IPS DF 6.9 (cell line): Measurements from ENCODE around the gene ATP8A2.

Experiments used
- DNase-seq: peaks from one replicate; pipeline ENCODE4 v3.0.0-alpha.2; 2013; ENCODE audit warnings: low read depth, low spot score
- H3K27ac ChIP-seq: one replicate; pipeline ENCODE4 v1.5.1; 2013; ENCODE audit warnings: low read length, control low read depth
- H3K27me3 ChIP-seq: 2 replicates; pipeline ENCODE4 v1.6.1; 2013; ENCODE audit warnings: mild to moderate bottlenecking, low read length; ENCODE audit not compliant: control insufficient read depth, insufficient read depth
- H3K36me3 ChIP-seq: 2 replicates; pipeline ENCODE4 v1.6.1; 2013; ENCODE audit warnings: low read length; ENCODE audit not compliant: control insufficient read depth, insufficient read depth
- H3K4me1 ChIP-seq: 2 replicates; pipeline ENCODE4 v1.6.1; 2013; ENCODE audit warnings: low read length; ENCODE audit not compliant: control insufficient read depth, insufficient read depth
- H3K4me3 ChIP-seq: 2 replicates; pipeline ENCODE4 v1.5.1; 2013; ENCODE audit warnings: mild to moderate bottlenecking, low read length
- H3K9me3 ChIP-seq: 2 replicates; pipeline ENCODE4 v1.6.1; 2013; ENCODE audit warnings: low read length, inconsistent platforms; ENCODE audit not compliant: control insufficient read depth, insufficient read depth
- WGBS: extraction: QIAGEN DNeasy Blood & Tissue Kit; methylation state at CpG from one replicate; pipeline ENCODE4 v1.1.7; 2013; ENCODE audit warnings: mixed read lengths, missing lambda C conversion rate; ENCODE audit not compliant: insufficient read length, insufficient coverage; 5-methylcytosine and 5-hydroxymethylcytosine counted together

The ATP8A2 gene

DNA sequence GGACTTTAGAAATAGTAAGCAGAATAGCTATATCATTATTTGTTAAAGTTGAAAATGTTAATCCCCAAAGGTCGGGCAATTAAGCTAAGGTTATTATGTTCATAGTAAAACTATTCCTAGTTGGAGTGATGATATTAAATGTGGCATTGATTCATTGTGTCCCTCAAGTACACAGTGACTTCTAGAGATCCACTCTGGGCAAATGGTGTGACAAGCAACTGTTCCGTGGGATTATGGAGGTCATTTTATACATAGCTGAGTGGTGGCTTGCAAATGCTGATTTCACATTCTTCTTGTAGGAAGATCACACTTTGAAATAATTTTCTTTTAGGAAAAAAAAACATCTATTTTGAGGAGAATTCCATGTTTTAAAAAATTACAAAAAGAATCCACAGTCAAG, 317.8 kb downstream of the ATP8A2 start:
- no peak overlapping the region for H3K4me3 ChIP-seq

DNA sequence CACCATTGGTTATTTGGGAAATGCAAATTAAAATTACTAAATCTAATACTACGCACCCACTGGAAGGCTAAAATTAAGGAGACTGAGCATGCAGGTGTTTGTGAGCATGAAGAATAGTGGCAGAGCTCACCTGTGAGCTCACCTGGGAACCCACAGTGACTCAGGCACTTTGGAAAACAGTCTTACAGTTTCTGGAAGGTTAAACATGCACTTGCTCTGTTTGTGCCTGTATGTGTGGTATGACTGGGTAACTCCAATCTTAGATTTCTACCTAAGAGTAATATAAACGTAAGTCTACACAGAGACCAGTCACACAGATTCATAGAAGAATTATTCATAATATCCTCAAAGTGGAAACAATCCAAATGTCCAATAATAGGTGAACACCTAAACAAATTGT, 318.8 kb downstream of the ATP8A2 start:
- H3K4me3 ChIP-seq, result no peak overlapping the region
- H3K9me3 ChIP-seq, result no peaks in the 10 kb centered on the region
- DNase-seq, result no peak
- no peak overlapping the region for H3K27ac ChIP-seq
- WGBS, result no CpG with 5 or more reads among the region's 2 CpGs
- no peaks in the 10 kb centered on the region for H3K4me1 ChIP-seq
- no peaks in the 10 kb centered on the region for H3K27me3 ChIP-seq
- no peaks in the 10 kb centered on the region for H3K36me3 ChIP-seq

More for the DNA sequence above, 317.8 kb downstream of the ATP8A2 start:
- no peaks in the 10 kb centered on the region for H3K27me3 ChIP-seq
- H3K4me1 ChIP-seq, result no peaks in the 10 kb centered on the region
- H3K9me3 ChIP-seq, result no peaks in the 10 kb centered on the region
- no peak for DNase-seq
- WGBS, result no CpG with 5 or more reads among the region's 2 CpGs
- H3K36me3 ChIP-seq, result no peaks in the 10 kb centered on the region
- H3K27ac ChIP-seq, result no peak overlapping the region

DNA sequence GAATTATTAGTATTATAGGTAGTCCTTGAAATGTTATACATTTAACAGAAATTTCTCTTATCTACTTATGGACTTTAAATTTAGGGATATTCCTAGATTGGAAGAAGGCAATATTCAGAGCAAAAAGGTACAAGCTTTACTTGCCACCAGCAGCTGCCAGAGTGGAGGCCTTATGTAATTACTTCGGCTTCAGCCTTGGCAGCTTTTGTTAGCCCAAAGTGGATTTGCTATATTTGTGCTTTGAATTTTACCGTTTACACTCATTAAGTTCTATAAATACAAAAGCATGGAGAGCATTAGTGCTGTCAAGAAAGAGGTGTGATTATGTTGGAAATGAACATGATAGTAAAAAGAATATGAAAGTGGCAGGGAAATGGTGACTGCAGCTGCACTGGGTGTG, 319.9 kb downstream of the ATP8A2 start:
- DNase-seq, result no peak
- no peaks in the 10 kb centered on the region for H3K9me3 ChIP-seq
- H3K27me3 ChIP-seq, result no peaks in the 10 kb centered on the region
- no peak overlapping the region for H3K4me3 ChIP-seq
- WGBS, result no CpG with 5 or more reads among the region's 2 CpGs
- no peaks in the 10 kb centered on the region for H3K36me3 ChIP-seq
- H3K27ac ChIP-seq, result no peak overlapping the region
- no peaks in the 10 kb centered on the region for H3K4me1 ChIP-seq

DNA sequence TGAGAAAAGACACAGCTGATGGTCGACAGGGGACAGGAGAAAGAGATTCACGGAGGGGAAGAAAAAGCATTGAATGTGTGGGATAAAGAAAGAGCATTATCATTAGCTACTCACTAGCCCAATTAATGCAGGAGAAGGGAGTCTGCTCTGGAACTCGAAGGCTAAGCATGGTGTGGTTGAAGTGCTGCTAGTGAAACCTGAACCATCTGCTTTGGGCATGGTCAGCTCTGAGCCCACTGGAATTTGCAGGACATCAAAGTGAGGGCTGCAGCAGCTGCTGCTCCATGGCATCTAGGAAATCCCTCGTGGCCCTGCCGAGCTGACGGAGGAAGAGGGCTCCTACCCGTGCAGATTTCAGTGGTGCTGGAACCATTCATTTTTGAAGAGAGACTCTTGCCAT, 320.3 kb downstream of the ATP8A2 start:
- Histone ChIP-seq H3K27ac (no peak overlapping the region), H3K9me3 (no peaks in the 10 kb centered on the region), H3K4me1 (no peaks in the 10 kb centered on the region), H3K36me3 (no peaks in the 10 kb centered on the region), H3K27me3 (no peaks in the 10 kb centered on the region), H3K4me3 (no peak overlapping the region)
- DNase-seq, result no peak
- WGBS, result no CpG with 5 or more reads among the region's 7 CpGs

DNA sequence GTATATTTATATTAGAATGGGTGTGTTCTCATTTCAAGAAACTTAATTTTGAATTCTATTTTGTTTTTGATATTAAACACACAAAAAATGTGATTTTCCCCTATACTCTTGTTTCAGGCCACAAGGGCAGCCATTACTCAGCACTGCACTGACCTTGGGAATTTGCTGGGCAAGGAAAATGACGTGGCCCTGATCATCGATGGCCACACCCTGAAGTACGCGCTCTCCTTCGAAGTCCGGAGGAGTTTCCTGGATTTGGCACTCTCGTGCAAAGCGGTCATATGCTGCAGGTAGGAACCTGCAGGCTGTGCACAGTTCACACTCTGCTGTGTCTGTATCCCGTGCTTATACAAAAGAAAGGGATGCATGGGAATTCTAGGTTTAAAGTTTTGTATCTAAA, 327.3 kb downstream of the ATP8A2 start:
- Histone ChIP-seq H3K4me1 (no peaks in the 10 kb centered on the region), H3K27me3 (no peaks in the 10 kb centered on the region), H3K4me3 (no peak overlapping the region), H3K27ac (no peak overlapping the region), H3K9me3 (no peaks in the 10 kb centered on the region), H3K36me3 (no peaks in the 10 kb centered on the region)
- WGBS, result no CpG with 5 or more reads among the region's 9 CpGs
- DNase-seq, result no peak

DNA sequence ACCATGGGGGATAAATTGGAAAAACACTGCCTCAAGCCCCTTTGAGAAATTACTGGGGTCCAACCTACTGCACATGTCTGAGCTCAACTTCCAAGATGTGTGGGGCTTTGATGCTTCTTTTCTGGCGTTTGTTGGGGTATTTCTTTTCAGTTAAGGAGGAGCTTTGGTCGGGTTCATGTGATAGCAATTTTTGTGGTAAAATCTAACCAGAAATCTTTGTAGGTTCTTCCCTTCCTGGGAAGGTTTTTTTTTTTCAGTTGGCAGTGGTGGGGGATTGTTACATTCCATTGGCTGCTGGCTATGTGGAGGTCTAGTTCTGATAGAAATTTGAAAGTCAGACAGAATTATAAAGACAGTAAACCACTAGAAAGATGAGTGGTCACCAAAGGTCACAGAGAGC, 327.8 kb downstream of the ATP8A2 start:
- Histone ChIP-seq H3K27ac (no peak overlapping the region), H3K36me3 (no peaks in the 10 kb centered on the region), H3K27me3 (no peaks in the 10 kb centered on the region), H3K9me3 (no peaks in the 10 kb centered on the region), H3K4me3 (no peak overlapping the region), H3K4me1 (no peaks in the 10 kb centered on the region)
- no CpG with 5 or more reads among the region's 2 CpGs for WGBS
- no peak for DNase-seq

DNA sequence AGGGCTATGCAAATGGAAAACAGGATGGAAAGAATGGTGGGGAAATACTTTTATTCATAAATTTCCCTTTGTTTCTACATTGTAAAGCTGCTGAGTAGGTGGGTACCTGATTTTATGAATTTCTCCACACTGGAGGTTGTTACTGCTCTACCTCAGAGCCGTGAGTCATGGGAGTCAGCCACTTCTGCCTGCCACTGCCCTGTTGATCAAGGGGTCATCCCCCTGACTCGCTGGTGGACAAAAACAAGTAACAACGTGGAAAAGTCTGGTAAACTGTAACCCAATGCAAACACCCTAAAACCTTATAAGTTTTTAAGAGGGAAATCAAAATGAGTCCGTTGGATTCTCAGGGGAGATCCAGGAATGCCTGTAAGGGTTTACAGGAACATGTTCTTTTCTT, 329.5 kb downstream of the ATP8A2 start:
- WGBS, result no CpG with 5 or more reads among the region's 4 CpGs
- no peaks in the 10 kb centered on the region for H3K27me3 ChIP-seq
- H3K36me3 ChIP-seq, result no peaks in the 10 kb centered on the region
- no peak for DNase-seq
- H3K27ac ChIP-seq, result no peak overlapping the region
- no peaks in the 10 kb centered on the region for H3K9me3 ChIP-seq
- H3K4me1 ChIP-seq, result no peaks in the 10 kb centered on the region
- H3K4me3 ChIP-seq, result no peak overlapping the region

DNA sequence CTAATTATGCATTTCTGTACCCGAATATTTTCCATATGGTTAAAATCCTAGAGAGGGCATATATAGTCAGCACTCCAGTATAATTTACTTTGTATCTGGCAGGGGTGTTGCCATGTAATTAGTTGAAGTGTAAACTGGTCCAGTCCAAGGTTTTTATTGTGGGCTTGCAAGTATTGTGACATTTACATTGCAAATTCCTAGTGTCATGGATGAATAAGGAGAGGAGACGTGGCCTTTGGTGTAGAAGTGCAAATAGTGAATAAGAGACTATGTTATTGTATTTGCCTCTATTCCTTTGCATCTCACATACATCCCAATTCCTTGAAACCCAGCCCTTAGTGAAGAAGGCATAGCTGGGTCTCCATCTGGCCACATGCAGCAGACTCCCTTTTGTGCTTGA, 330.6 kb downstream of the ATP8A2 start:
- no CpG with 5 or more reads among the region's 2 CpGs for WGBS
- no peaks in the 10 kb centered on the region for H3K9me3 ChIP-seq
- H3K27me3 ChIP-seq, result no peaks in the 10 kb centered on the region
- no peak overlapping the region for H3K27ac ChIP-seq
- H3K4me1 ChIP-seq, result no peaks in the 10 kb centered on the region
- DNase-seq, result no peak
- no peak overlapping the region for H3K4me3 ChIP-seq
- H3K36me3 ChIP-seq, result no peaks in the 10 kb centered on the region

DNA sequence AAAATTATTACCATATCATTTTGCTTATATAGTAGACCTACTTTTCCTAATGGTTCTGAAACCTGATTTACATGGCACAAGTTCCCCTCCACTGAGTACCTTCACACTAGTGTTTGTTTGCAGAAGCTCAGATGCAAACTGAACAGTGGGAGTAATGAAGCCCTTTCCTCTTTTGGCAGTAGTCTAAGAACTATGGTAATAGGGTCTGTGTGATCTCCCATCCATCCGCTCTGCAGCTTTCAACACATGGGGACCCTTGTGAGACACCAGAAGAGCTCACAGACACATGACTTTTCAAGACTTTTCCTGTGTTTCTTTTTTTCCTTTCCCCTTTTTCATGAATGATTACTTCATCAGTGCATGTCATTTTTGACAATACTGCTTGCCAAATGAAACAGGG, 336.0 kb downstream of the ATP8A2 start:
- DNase-seq, result no peak
- H3K36me3 ChIP-seq, result no peaks in the 10 kb centered on the region
- WGBS, result no CpG with 5 or more reads among the region's 1 CpG
- H3K4me1 ChIP-seq, result no peaks in the 10 kb centered on the region
- no peak overlapping the region for H3K27ac ChIP-seq
- H3K27me3 ChIP-seq, result no peaks in the 10 kb centered on the region
- no peak overlapping the region for H3K4me3 ChIP-seq
- no peaks in the 10 kb centered on the region for H3K9me3 ChIP-seq

DNA sequence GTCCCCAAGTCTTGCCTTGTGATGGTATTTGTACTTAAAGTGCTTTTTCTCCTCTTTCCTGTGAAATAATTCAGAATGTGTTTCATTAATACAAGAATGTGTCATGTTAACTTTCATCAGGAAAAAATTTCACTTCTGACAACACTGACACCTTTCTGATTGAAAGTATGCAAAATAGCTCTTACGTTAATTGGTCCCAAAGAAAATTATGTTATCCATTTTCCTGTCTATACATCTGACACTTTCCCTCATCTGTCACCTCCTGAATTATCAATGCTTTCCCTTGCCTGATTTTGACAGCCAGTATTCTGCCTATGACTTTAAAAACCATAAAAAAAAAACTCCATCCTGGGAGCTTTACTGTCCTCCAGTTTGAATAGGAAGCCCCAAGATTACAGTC, 336.5 kb downstream of the ATP8A2 start:
- H3K9me3 ChIP-seq, result no peaks in the 10 kb centered on the region
- no peak for DNase-seq
- no peaks in the 10 kb centered on the region for H3K27me3 ChIP-seq
- H3K36me3 ChIP-seq, result no peaks in the 10 kb centered on the region
- H3K4me1 ChIP-seq, result no peaks in the 10 kb centered on the region
- no peak overlapping the region for H3K4me3 ChIP-seq
- no CpG with 5 or more reads among the region's 1 CpG for WGBS
- H3K27ac ChIP-seq, result no peak overlapping the region

DNA sequence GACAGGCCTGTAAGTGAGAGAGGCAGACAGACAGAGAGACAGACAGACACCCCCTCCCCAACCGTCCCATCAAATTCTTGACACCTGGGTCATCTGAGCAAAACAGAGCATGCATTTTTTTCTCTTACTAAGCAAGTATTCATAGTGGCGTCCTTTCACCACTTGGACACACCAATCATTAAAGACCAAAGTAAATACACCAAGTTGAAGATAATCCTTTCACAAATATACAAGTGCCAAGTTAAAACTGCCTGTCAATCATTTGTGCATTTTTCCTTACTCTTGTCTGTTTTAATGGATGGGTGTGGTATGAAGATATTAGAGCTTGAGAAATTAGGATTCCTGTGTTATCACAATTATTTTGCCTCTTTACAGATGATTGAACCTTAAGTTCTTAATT, 337.3 kb downstream of the ATP8A2 start:
- no CpG with 5 or more reads among the region's 2 CpGs for WGBS
- no peaks in the 10 kb centered on the region for H3K27me3 ChIP-seq
- no peak overlapping the region for H3K27ac ChIP-seq
- no peaks in the 10 kb centered on the region for H3K4me1 ChIP-seq
- DNase-seq, result no peak
- H3K9me3 ChIP-seq, result no peaks in the 10 kb centered on the region
- no peaks in the 10 kb centered on the region for H3K36me3 ChIP-seq
- H3K4me3 ChIP-seq, result no peak overlapping the region
